Peyer's patch (tissue), 4 donors: ENCODE data around the gene SLC29A4. TPM values are rescaled to one million over a fixed set of nuclear protein-coding genes. Genes with fewer than 3 reads are reported as not detected.
"Not testable (repeated sequence)": the region's sequence is repeated elsewhere in the genome, so short reads cannot be mapped to it uniquely, and the experiment has no call there.

ENCODE experiments used
- DNase-seq, 3 donors: peaks; one replicate each; pipeline ENCODE4 v3.0.0-alpha.2; 2017 to 2019
- H3K27ac ChIP-seq, 4 donors: fragments of 200-600 bp; sonication (generic); one replicate each; pipeline ENCODE4 v1.5.1; 2016 to 2019
- H3K27me3 ChIP-seq, 2 donors: fragments of 200-600 bp; sonication (generic); one replicate each; pipeline ENCODE4 v1.5.1; 2019
- H3K36me3 ChIP-seq, 3 donors: fragments of 200-600 bp; sonication (generic); one replicate each; pipeline ENCODE4 v1.5.1; 2016 to 2019
- H3K4me1 ChIP-seq, 4 donors: fragments of 200-600 bp; sonication (generic); one replicate each; pipeline ENCODE4 v1.5.1; 2016 to 2019
- H3K4me3 ChIP-seq, 4 donors: fragments of 200-600 bp; sonication (generic); 1 replicate in 3 of 4; 2 replicates in 1 of 4; pipeline ENCODE4 v1.5.1; 2016 to 2019; ENCODE audit warnings: mild to moderate bottlenecking in 1 of 4
- H3K9me3 ChIP-seq, 4 donors: fragments of 200-600 bp; sonication (generic); one replicate each; pipeline ENCODE4 v1.5.1; 2016 to 2019; ENCODE audit warnings: mild to moderate bottlenecking in 1 of 4
- POLR2A ChIP-seq, 2 donors: fragments of 450-650 bp; IDR thresholded peaks; one replicate each; pipeline ENCODE4 v1.5.1; 2017; ENCODE audit warnings: antibody characterized with exemption in 2 of 2, mild to moderate bottlenecking in 2 of 2, moderate library complexity in 2 of 2
- total RNA-seq, 4 donors: library from RNA; depleted of rRNA; stranded (reverse); fragments of >200 nt; gene quantifications; one replicate each; pipeline ENCODE4 v1.1.0, GENCODE V29; 2016
- TF ChIP-seq, protein P1 (sequence below), 6 experiments: fragments of 450-650 bp in 4 of 6; fragments of 200-600 bp in 2 of 6; sonication (generic) in 1 of 6; IDR thresholded peaks; one replicate each; pipeline ENCODE4 v1.5.1; 2017 to 2019; ENCODE audit warnings: antibody characterized with exemption in 6 of 6, mild to moderate bottlenecking in 3 of 6, moderate library complexity in 1 of 6

SLC29A4 gene
- total RNA-seq, 4 donors from 2014 or later, result 3.2 to 12.4 (median 4.6) TPM

DNA sequence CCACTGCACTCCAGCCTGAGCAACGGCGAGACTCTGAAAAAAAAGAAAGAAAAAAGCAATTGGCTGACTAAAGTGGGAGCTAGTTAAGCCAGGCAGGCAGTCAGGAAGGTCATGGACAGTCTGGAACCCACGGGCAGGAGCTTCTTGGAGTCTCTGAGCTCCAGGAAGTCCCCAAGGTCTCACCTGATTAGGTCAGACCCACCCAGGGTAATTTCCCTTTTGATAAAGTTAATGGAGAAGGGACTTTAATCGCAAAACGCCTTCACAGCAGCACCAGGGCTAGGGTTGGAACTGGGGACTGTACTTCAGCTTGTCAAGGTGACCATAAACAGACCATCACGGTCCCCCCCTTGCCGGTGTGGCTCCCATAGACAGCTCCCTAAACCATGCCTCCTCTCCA lies 6.6 kb downstream of the SLC29A4 start:
- DNase-seq, result no peak
- no peak overlapping the region for H3K4me3 ChIP-seq
- no peaks in the 10 kb centered on the region for H3K36me3 ChIP-seq
- TF ChIP-seq POLR2A (IDR thresholded peaks at IDR 0.05), result no peak
- TF ChIP-seq, protein P1, sequence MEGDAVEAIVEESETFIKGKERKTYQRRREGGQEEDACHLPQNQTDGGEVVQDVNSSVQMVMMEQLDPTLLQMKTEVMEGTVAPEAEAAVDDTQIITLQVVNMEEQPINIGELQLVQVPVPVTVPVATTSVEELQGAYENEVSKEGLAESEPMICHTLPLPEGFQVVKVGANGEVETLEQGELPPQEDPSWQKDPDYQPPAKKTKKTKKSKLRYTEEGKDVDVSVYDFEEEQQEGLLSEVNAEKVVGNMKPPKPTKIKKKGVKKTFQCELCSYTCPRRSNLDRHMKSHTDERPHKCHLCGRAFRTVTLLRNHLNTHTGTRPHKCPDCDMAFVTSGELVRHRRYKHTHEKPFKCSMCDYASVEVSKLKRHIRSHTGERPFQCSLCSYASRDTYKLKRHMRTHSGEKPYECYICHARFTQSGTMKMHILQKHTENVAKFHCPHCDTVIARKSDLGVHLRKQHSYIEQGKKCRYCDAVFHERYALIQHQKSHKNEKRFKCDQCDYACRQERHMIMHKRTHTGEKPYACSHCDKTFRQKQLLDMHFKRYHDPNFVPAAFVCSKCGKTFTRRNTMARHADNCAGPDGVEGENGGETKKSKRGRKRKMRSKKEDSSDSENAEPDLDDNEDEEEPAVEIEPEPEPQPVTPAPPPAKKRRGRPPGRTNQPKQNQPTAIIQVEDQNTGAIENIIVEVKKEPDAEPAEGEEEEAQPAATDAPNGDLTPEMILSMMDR (IDR thresholded peaks at IDR 0.05), result no peak
- H3K27ac ChIP-seq, result no peak overlapping the region
- H3K9me3 ChIP-seq, result peaks cover 0 to 2% (median 0%) of the 10 kb centered on the region in 4 donors
- peaks cover 0 to 10% (median 0%) of the 10 kb centered on the region in 4 donors for H3K4me1 ChIP-seq
- H3K27me3 ChIP-seq, result no peaks in the 10 kb centered on the region

DNA sequence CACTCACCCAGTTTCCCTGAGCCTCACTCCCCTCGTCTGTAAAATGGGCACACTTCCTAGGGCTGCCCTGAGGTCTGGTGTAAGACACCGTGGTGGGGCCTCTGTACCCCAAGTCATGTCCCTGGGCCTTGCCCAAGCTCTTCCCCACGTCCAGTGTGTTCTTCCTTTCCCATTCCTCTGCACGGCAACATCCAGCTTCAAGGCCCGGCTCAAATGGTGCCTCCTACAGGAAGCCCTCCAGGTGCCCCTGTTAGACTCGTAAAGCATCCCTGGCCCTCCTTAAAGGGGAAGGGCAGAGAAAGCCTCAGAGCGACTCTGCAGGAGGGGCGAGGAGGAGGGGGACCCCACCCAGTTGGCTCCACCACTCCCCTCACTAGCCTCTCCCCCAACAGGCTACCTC lies 8.6 kb downstream of the SLC29A4 start:
- H3K9me3 ChIP-seq, result peaks cover 0 to 4% (median 0%) of the 10 kb centered on the region in 4 donors
- DNase-seq, result no peak
- no peaks in the 10 kb centered on the region for H3K36me3 ChIP-seq
- H3K27me3 ChIP-seq, result no peaks in the 10 kb centered on the region
- TF ChIP-seq, protein P1 (IDR thresholded peaks at IDR 0.05), result no peak
- no peak for TF ChIP-seq POLR2A (IDR thresholded peaks at IDR 0.05)
- no peak overlapping the region for H3K4me3 ChIP-seq
- no peak overlapping the region for H3K27ac ChIP-seq
- no peaks in the 10 kb centered on the region for H3K4me1 ChIP-seq

DNA sequence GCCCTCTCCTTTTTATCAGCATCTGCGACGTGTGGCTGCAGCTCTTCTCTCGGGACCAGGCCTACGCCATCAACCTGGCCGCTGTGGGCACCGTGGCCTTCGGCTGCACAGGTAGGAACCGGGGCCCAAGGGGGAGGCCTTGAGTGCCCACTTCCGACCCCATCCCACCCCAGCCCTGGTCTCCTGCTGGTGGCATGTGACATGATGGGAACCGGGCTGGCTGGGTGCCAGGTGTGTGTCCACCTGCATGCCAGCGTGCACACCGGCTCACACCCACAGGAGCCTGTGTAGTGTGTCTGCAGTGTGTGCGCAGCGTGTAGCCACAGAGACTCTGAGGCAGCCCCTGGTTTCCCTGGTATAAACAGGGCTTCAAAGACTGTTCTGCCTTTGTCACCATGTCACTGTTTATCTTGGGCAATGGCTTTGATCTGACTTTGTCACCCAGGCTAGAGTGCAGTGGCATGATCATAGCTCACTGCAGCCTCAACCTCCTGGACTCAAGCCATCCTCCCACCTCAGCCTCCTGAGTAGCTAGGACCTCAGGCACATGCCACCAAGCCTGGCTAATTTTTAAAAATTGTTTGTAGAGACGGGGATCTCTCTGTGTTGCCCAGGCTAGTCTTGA lies 9.1 kb downstream of the SLC29A4 start:
- H3K4me1 ChIP-seq, H3K27ac ChIP-seq, DNase-seq, H3K9me3 ChIP-seq, H3K36me3 ChIP-seq, H3K4me3 ChIP-seq, H3K27me3 ChIP-seq: not testable (repeated sequence)

DNA sequence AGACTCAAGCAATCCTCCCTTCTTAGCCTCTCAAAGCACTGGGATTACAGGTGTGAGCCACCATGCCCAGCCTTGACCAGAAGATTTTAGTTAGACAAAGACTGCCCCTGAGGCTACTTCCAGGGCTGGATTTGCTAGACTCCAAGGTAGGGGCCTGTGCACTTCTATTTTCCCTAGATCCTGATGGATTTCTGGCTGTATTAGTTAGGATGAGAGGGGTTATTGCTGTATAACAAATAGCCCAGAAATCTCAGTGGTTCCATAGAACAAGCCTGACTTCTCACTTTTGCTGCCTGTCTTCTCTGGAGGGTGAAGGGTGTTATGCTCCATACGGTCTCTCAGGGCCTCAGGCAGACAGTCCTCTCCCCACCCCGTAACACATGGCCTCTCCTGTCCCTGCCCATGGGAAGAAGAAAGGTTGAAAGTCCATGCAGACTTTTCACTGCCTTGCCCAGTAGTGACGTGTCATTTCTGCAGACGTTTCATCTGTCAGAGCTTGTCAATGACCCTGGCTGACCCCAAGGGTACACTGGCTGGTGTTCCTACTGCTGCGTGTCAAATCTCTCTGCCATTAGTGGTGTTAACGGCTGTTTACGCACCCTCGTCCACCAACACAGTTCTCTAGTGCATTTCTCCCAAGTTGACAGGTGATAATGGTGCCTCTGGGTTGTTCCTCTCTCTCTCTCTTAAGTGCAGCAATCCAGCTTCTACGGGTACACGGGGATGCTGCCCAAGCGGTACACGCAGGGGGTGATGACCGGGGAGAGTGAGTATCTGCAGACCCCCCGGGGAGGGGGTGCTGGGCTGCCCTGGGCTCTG lies 11.6 kb downstream of the SLC29A4 start:
- Histone ChIP-seq H3K36me3 (no peaks in the 10 kb centered on the region), H3K9me3 (peaks cover 0 to 4% (median 0%) of the 10 kb centered on the region in 4 donors), H3K27me3 (no peaks in the 10 kb centered on the region), H3K4me1 (peaks cover 0 to 6% (median 3%) of the 10 kb centered on the region in 4 donors), H3K27ac (no peak overlapping the region), H3K4me3 (no peak overlapping the region)
- TF ChIP-seq, protein P1 (IDR thresholded peaks at IDR 0.05), result no peak
- no peak for TF ChIP-seq POLR2A (IDR thresholded peaks at IDR 0.05)
- no peak for DNase-seq

DNA sequence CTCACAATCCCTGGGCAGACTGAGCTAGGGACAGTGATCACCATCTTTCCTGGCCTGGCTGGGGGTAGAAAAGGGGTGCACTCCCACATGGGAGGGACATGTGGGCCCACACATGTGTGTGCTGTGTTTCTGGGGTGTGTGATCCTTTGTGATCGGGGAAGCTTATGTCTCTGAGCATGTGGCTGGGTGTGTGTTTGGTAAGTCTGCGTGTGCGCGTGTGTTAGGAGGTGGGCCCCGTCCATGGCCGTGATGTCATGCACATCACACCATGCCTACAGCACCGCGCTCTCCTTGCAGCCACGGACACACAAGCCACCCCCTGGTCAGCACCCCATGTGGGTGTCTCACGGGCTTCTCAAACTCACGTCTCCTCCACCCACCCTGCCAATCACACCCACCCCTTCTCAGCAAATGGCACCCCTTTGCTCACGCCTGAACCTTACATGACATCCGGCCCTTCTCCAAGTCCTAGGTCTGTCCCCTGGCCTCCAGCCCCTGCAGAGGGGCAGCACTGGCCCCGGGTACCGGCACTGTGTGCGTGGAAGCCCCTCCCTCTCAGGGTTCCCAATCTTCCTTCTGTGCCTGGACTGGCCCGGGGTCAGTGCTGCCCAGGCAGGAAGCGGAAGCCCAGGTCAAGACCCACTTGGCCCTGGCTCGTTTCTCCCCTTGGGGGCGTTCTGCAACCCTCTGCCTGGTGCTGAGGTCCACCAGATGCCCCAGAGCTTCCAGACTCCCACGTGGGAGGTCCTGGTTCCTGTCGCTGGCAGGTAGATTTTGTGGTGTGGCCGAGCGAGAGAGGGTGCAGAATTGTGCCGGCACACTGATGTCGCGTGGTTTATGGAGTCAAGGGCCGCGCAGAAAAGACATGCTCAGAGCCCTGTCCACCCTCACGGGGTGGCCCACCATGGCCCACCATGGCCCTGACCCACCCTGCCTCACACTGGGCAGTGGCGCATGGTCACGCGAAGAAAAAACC lies 12.6 kb downstream of the SLC29A4 start:
- Histone ChIP-seq H3K9me3 (peaks cover 0 to 4% (median 0%) of the 10 kb centered on the region in 4 donors), H3K36me3 (no peaks in the 10 kb centered on the region), H3K4me3 (no peak overlapping the region), H3K27ac (no peak overlapping the region), H3K4me1 (peaks cover 0 to 6% (median 3%) of the 10 kb centered on the region in 4 donors), H3K27me3 (no peaks in the 10 kb centered on the region)
- no peak for DNase-seq
- TF ChIP-seq POLR2A (IDR thresholded peaks at IDR 0.05), result no peak
- TF ChIP-seq, protein P1 (IDR thresholded peaks at IDR 0.05), result no peak
